Ishikawa (cell line): ENCODE results near the gene CDC42BPA.

Experiments used
- CEBPB ChIP-seq: IDR thresholded peaks from 2 replicates; pipeline ENCODE4 v1.6.1; 2012
- CREB1 ChIP-seq: IDR thresholded peaks from 2 replicates; pipeline ENCODE4 v1.6.1; 2012; ENCODE audit warnings: low read depth
- EGR1 ChIP-seq: IDR thresholded peaks from 2 replicates; pipeline ENCODE4 v1.6.1; 2012
- EP300 ChIP-seq: IDR thresholded peaks from 2 replicates; pipeline ENCODE4 v1.6.1; 2012; ENCODE audit warnings: borderline replicate concordance
- TAF1 ChIP-seq: IDR thresholded peaks from 2 replicates; pipeline ENCODE4 v1.6.1; 2012; ENCODE audit warnings: low read depth, mild to moderate bottlenecking
- YY1 ChIP-seq: IDR thresholded peaks from 2 replicates; pipeline ENCODE4 v1.6.1; 2012; ENCODE audit warnings: low read depth
- TF ChIP-seq, protein P1 (sequence below): IDR thresholded peaks from 2 replicates; pipeline ENCODE4 v1.6.1; 2012; ENCODE audit warnings: low read depth, mild to moderate bottlenecking
- TF ChIP-seq, protein P2 (sequence below): IDR thresholded peaks from 2 replicates; pipeline ENCODE4 v1.6.1; 2012

DNA sequence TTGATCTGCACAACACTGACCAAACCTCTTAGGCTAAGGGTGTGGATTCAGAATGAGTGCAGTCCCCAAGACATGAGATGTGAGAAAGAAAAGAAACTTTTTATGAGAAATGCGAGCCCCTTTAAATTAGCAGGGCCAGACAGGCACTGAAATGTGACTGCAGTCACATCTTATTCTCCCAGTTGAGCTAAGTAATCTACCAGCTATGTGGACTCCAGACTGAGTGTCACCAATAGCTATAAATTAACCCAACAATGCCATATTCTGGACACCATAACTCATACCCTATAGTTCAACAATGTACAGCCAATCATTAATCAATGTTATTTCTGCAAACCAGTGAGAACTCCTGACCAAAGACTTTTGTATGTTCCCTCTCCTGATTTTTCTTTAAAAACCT is 225.0 kb downstream of the CDC42BPA start:
- no peak for TF ChIP-seq YY1
- no peak for TF ChIP-seq EP300
- TF ChIP-seq TAF1 = no peak
- TF ChIP-seq EGR1 = no peak
- TF ChIP-seq, protein P1, sequence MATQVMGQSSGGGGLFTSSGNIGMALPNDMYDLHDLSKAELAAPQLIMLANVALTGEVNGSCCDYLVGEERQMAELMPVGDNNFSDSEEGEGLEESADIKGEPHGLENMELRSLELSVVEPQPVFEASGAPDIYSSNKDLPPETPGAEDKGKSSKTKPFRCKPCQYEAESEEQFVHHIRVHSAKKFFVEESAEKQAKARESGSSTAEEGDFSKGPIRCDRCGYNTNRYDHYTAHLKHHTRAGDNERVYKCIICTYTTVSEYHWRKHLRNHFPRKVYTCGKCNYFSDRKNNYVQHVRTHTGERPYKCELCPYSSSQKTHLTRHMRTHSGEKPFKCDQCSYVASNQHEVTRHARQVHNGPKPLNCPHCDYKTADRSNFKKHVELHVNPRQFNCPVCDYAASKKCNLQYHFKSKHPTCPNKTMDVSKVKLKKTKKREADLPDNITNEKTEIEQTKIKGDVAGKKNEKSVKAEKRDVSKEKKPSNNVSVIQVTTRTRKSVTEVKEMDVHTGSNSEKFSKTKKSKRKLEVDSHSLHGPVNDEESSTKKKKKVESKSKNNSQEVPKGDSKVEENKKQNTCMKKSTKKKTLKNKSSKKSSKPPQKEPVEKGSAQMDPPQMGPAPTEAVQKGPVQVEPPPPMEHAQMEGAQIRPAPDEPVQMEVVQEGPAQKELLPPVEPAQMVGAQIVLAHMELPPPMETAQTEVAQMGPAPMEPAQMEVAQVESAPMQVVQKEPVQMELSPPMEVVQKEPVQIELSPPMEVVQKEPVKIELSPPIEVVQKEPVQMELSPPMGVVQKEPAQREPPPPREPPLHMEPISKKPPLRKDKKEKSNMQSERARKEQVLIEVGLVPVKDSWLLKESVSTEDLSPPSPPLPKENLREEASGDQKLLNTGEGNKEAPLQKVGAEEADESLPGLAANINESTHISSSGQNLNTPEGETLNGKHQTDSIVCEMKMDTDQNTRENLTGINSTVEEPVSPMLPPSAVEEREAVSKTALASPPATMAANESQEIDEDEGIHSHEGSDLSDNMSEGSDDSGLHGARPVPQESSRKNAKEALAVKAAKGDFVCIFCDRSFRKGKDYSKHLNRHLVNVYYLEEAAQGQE = no peak
- TF ChIP-seq, protein P2, sequence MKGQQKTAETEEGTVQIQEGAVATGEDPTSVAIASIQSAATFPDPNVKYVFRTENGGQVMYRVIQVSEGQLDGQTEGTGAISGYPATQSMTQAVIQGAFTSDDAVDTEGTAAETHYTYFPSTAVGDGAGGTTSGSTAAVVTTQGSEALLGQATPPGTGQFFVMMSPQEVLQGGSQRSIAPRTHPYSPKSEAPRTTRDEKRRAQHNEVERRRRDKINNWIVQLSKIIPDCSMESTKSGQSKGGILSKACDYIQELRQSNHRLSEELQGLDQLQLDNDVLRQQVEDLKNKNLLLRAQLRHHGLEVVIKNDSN = no peak
- TF ChIP-seq CEBPB = no peak
- no peak for TF ChIP-seq CREB1
